GM23338 (cell line): ENCODE results near the gene PIP5K1A. TPM values are rescaled to one million over a fixed set of nuclear protein-coding genes. Genes with fewer than 3 reads are reported as not detected.

ENCODE experiments used
- ATAC-seq: fragments of 200-7000 bp; cut with Tn5 transposase; 3 replicates; pipeline ENCODE4 v1.9.1; 2020
- DNase-seq: peaks from one replicate; pipeline ENCODE4 v3.0.0-alpha.2; 2015; ENCODE audit warnings: low spot score
- H2AFZ ChIP-seq: fragments of 200-600 bp; sonication (generic); 2 replicates; pipeline ENCODE4 v1.8.0; 2016; ENCODE audit warnings: antibody characterized with exemption, mild to moderate bottlenecking, moderate library complexity
- H3F3A ChIP-seq: fragments of 200-600 bp; sonication (generic); replicated peaks from 2 replicates; pipeline ENCODE4 v1.8.0; 2017; ENCODE audit warnings: antibody characterized with exemption, mixed run types, low read depth
- H3K27ac ChIP-seq: fragments of 200-600 bp; sonication (generic); 2 replicates; pipeline ENCODE4 v1.6.1; 2016; ENCODE audit warnings: low read depth
- H3K27me3 ChIP-seq: fragments of 200-600 bp; sonication (generic); 2 replicates; pipeline ENCODE4 v1.8.0; 2016; ENCODE audit warnings: mild to moderate bottlenecking, mixed run types, moderate library complexity; ENCODE audit not compliant: insufficient read depth
- H3K36me3 ChIP-seq: fragments of 200-600 bp; sonication (generic); 2 replicates; pipeline ENCODE4 v1.8.0; 2016; ENCODE audit warnings: mild to moderate bottlenecking; ENCODE audit not compliant: insufficient read depth
- H3K4me1 ChIP-seq: fragments of 200-600 bp; sonication (generic); 2 replicates; pipeline ENCODE4 v1.8.0; 2016; ENCODE audit warnings: mild to moderate bottlenecking, moderate library complexity; ENCODE audit not compliant: insufficient read depth
- H3K4me2 ChIP-seq: fragments of 200-600 bp; sonication (generic); 2 replicates; pipeline ENCODE4 v1.7.1; 2017; ENCODE audit warnings: mixed run types
- H3K4me3 ChIP-seq: fragments of 200-600 bp; sonication (generic); 2 replicates; pipeline ENCODE4 v1.6.1; 2016; ENCODE audit warnings: mixed run types
- H3K79me2 ChIP-seq: fragments of 200-600 bp; sonication (generic); replicated peaks from 2 replicates; pipeline ENCODE4 v1.8.0; 2017; ENCODE audit warnings: mild to moderate bottlenecking; ENCODE audit not compliant: insufficient read depth
- H3K9me2 ChIP-seq: fragments of 200-600 bp; sonication (generic); 2 replicates; pipeline ENCODE4 v1.8.0; 2017; ENCODE audit not compliant: insufficient read depth
- H4K20me1 ChIP-seq: fragments of 200-600 bp; sonication (generic); replicated peaks from 2 replicates; pipeline ENCODE4 v1.8.0; 2017; ENCODE audit warnings: mild to moderate bottlenecking; ENCODE audit not compliant: insufficient read depth
- H3K27ac Mint-ChIP-seq: 2 replicates; pipeline ENCODE4 v1.8.0; 2020; ENCODE audit warnings: inconsistent platforms, mild to moderate bottlenecking, moderate library complexity, mixed read lengths
- H3K27me3 Mint-ChIP-seq: 3 replicates; pipeline ENCODE4 v1.8.0; 2022; ENCODE audit warnings: low read depth, mild to moderate bottlenecking, moderate library complexity, mixed read lengths, inconsistent platforms; ENCODE audit not compliant: insufficient read depth, poor library complexity
- H3K36me3 Mint-ChIP-seq: 3 replicates; pipeline ENCODE4 v1.8.0; 2021; ENCODE audit warnings: low read depth, mild to moderate bottlenecking, inconsistent platforms, moderate library complexity, mixed read lengths
- H3K4me1 Mint-ChIP-seq: 3 replicates; pipeline ENCODE4 v1.8.0; 2020; ENCODE audit warnings: mild to moderate bottlenecking, inconsistent platforms, mixed read lengths
- H3K4me3 Mint-ChIP-seq: 3 replicates; pipeline ENCODE4 v1.8.0; 2021; ENCODE audit warnings: moderate library complexity, mild to moderate bottlenecking, inconsistent platforms, mixed read lengths
- H3K9me3 Mint-ChIP-seq: 3 replicates; pipeline ENCODE4 v1.8.0; 2020; ENCODE audit warnings: moderate library complexity, mild to moderate bottlenecking, inconsistent platforms, mixed read lengths
- EZH2 ChIP-seq: fragments of 200-600 bp; sonication (generic); IDR thresholded peaks from one replicate; pipeline ENCODE4 v1.8.0; 2017; ENCODE audit warnings: antibody characterized with exemption, mild to moderate bottlenecking, low read depth; ENCODE audit not compliant: unreplicated experiment
- NANOG ChIP-seq: IDR thresholded peaks from 2 replicates; pipeline ENCODE4 v1.6.1; 2016; ENCODE audit warnings: antibody characterized with exemption, borderline replicate concordance
- POLR2AphosphoS5 ChIP-seq: IDR thresholded peaks from 2 replicates; pipeline ENCODE4 v1.6.1; 2016; ENCODE audit warnings: antibody characterized with exemption, low read depth
- polyA plus RNA-seq: library from polyadenylated mRNA; unstranded; fragments of >200 nt; fragmentation: Nextera tagmentation; extraction: Ambion mirVana; gene quantifications from 2 replicates; pipeline ENCODE4 v1.2.1, GENCODE V29; 2016
- total RNA-seq: library from RNA; depleted of rRNA; stranded (reverse); fragments of >200 nt; shearing (Covaris generic); gene quantifications from 2 replicates; pipeline ENCODE4 v1.2.3, GENCODE V29; 2014
- TF ChIP-seq, protein P1 (sequence below): fragments of 250-450 bp; sonication (Bioruptor Pico); IDR thresholded peaks from 2 replicates; pipeline ENCODE4 v1.5.0; 2020; ENCODE audit warnings: mild to moderate bottlenecking, moderate library complexity
- TF ChIP-seq, protein P2 (sequence below), 2 experiments: fragments of 200-600 bp in 1 of 2; sonication (generic) in 1 of 2; conservative IDR thresholded peaks; 2 replicates each; pipeline versions ENCODE4 v1.5.1 to v1.6.1; 2016 to 2017; ENCODE audit warnings: antibody characterized with exemption in 2 of 2, low read depth in 2 of 2, mild to moderate bottlenecking in 2 of 2, moderate library complexity in 1 of 2
- TF ChIP-seq, protein P3 (sequence below): IDR thresholded peaks from one replicate; pipeline ENCODE4 v1.6.1; 2018; ENCODE audit warnings: antibody characterized with exemption; ENCODE audit not compliant: unreplicated experiment

PIP5K1A gene
- total and polyA plus RNA-seq, 2 experiments from 2014 or later, result 23.2 to 63.3 TPM

DNA sequence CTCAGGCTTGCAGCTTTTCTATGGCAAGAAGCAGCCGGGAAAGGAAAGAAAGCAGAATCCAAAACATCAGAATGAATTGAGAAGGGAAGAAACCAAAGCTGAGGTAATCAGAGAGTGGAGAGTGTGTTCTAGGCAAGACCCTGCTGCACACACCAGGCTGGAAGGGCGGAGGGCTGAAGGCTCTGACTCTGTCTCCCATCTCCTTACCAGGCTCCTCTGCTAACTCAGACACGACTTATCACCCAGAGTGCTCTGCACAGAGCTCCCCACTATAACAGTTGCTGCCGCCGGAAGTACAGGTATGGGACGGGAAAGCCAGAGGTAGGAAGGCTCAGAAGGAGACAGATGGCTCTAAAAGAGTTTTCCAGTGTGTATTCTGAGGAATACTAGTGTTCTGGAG lies 31.2 kb upstream of the PIP5K1A start:
- Mint-ChIP-seq H3K4me3 (peak overlapping the region; percentile 97), H3K27me3 (peaks cover 9% of the 10 kb centered on the region), H3K36me3 (peaks cover 33% of the 10 kb centered on the region), H3K9me3 (peaks cover 3% of the 10 kb centered on the region; the same call in 1 of the 3 replicates), H3K27ac (no peak overlapping the region), H3K4me1 (peaks cover 16% of the 10 kb centered on the region)
- DNase-seq (no peak), ATAC-seq (no peak)
- Histone ChIP-seq H3K9me2 (no peaks in the 10 kb centered on the region), H2AFZ (no peak overlapping the region), H3K4me3 (peak overlapping the region; percentile 66; the same call in 1 of the 2 replicates), H3K4me2 (peak overlapping the region; percentile 87), H3K27me3 (no peaks in the 10 kb centered on the region), H4K20me1 (no peaks in the 10 kb centered on the region), H3K36me3 (peaks cover 3% of the 10 kb centered on the region; the same call in 1 of the 2 replicates), H3K4me1 (peaks cover 12% of the 10 kb centered on the region), H3K79me2 (peaks cover 8% of the 10 kb centered on the region), H3F3A (0 out of 2 replicates have a peak, but pooled peaks cover 5% of the 10 kb centered on the region), H3K27ac (no peak overlapping the region)
- TF ChIP-seq, protein P1, sequence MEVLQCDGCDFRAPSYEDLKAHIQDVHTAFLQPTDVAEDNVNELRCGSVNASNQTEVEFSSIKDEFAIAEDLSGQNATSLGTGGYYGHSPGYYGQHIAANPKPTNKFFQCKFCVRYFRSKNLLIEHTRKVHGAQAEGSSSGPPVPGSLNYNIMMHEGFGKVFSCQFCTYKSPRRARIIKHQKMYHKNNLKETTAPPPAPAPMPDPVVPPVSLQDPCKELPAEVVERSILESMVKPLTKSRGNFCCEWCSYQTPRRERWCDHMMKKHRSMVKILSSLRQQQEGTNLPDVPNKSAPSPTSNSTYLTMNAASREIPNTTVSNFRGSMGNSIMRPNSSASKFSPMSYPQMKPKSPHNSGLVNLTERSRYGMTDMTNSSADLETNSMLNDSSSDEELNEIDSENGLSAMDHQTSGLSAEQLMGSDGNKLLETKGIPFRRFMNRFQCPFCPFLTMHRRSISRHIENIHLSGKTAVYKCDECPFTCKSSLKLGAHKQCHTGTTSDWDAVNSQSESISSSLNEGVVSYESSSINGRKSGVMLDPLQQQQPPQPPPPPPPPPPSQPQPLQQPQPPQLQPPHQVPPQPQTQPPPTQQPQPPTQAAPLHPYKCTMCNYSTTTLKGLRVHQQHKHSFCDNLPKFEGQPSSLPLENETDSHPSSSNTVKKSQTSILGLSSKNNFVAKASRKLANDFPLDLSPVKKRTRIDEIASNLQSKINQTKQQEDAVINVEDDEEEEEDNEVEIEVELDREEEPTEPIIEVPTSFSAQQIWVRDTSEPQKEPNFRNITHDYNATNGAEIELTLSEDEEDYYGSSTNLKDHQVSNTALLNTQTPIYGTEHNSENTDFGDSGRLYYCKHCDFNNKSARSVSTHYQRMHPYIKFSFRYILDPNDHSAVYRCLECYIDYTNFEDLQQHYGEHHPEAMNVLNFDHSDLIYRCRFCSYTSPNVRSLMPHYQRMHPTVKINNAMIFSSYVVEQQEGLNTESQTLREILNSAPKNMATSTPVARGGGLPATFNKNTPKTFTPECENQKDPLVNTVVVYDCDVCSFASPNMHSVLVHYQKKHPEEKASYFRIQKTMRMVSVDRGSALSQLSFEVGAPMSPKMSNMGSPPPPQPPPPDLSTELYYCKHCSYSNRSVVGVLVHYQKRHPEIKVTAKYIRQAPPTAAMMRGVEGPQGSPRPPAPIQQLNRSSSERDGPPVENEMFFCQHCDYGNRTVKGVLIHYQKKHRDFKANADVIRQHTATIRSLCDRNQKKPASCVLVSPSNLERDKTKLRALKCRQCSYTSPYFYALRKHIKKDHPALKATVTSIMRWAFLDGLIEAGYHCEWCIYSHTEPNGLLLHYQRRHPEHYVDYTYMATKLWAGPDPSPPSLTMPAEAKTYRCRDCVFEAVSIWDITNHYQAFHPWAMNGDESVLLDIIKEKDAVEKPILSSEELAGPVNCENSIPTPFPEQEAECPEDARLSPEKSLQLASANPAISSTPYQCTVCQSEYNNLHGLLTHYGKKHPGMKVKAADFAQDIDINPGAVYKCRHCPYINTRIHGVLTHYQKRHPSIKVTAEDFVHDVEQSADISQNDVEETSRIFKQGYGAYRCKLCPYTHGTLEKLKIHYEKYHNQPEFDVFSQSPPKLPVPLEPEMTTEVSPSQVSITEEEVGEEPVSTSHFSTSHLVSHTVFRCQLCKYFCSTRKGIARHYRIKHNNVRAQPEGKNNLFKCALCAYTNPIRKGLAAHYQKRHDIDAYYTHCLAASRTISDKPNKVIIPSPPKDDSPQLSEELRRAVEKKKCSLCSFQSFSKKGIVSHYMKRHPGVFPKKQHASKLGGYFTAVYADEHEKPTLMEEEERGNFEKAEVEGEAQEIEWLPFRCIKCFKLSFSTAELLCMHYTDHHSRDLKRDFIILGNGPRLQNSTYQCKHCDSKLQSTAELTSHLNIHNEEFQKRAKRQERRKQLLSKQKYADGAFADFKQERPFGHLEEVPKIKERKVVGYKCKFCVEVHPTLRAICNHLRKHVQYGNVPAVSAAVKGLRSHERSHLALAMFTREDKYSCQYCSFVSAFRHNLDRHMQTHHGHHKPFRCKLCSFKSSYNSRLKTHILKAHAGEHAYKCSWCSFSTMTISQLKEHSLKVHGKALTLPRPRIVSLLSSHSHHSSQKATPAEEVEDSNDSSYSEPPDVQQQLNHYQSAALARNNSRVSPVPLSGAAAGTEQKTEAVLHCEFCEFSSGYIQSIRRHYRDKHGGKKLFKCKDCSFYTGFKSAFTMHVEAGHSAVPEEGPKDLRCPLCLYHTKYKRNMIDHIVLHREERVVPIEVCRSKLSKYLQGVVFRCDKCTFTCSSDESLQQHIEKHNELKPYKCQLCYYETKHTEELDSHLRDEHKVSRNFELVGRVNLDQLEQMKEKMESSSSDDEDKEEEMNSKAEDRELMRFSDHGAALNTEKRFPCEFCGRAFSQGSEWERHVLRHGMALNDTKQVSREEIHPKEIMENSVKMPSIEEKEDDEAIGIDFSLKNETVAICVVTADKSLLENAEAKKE (CRISPR knock-in tag), result no peak
- no peak for TF ChIP-seq NANOG
- TF ChIP-seq, protein P2, sequence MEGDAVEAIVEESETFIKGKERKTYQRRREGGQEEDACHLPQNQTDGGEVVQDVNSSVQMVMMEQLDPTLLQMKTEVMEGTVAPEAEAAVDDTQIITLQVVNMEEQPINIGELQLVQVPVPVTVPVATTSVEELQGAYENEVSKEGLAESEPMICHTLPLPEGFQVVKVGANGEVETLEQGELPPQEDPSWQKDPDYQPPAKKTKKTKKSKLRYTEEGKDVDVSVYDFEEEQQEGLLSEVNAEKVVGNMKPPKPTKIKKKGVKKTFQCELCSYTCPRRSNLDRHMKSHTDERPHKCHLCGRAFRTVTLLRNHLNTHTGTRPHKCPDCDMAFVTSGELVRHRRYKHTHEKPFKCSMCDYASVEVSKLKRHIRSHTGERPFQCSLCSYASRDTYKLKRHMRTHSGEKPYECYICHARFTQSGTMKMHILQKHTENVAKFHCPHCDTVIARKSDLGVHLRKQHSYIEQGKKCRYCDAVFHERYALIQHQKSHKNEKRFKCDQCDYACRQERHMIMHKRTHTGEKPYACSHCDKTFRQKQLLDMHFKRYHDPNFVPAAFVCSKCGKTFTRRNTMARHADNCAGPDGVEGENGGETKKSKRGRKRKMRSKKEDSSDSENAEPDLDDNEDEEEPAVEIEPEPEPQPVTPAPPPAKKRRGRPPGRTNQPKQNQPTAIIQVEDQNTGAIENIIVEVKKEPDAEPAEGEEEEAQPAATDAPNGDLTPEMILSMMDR (conservative IDR thresholded peaks at IDR 0.05; ENCODE audit: low read depth in 2 of 2), result no peak

DNA sequence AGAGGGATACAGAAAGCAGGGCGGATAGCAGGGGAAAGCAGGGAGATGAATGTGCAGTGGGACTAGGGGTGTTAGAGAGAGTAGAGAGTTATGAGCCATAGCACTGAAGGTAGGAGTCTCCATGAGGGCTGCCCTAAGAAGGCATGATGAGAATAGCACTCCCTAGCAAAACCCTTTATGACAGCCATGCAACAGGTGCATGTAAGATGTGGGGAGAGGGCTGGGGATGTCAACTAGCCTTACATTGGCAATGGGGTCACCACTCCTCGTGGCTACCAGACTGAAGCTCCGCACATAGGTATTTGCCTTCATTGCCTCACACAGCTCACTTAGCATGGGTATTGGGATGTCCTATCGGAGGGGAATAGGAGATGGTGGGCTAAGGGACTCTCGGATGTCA lies 27.2 kb upstream of the PIP5K1A start:
- Mint-ChIP-seq H3K9me3 (no peaks in the 10 kb centered on the region), H3K27ac (no peak overlapping the region), H3K4me1 (peaks cover 7% of the 10 kb centered on the region; the same call in 2 of the 3 replicates), H3K27me3 (peaks cover 9% of the 10 kb centered on the region), H3K4me3 (no peak overlapping the region; the same call in 2 of the 3 replicates), H3K36me3 (peaks cover 47% of the 10 kb centered on the region)
- no peak overlapping the region for H2AFZ ChIP-seq
- H3K4me1 ChIP-seq, result peaks cover 8% of the 10 kb centered on the region; the same call in 1 of the 2 replicates
- no peaks in the 10 kb centered on the region for H3F3A ChIP-seq
- H3K4me3 ChIP-seq, result no peak overlapping the region
- DNase-seq, result no peak
- no peaks in the 10 kb centered on the region for H3K9me2 ChIP-seq
- no peaks in the 10 kb centered on the region for H4K20me1 ChIP-seq
- peaks cover 8% of the 10 kb centered on the region for H3K79me2 ChIP-seq
- no peaks in the 10 kb centered on the region for H3K27me3 ChIP-seq
- no peak overlapping the region for H3K4me2 ChIP-seq
- no peak for ATAC-seq
- H3K27ac ChIP-seq, result no peak overlapping the region
- peaks cover 4% of the 10 kb centered on the region for H3K36me3 ChIP-seq
- TF ChIP-seq, protein P2 (conservative IDR thresholded peaks at IDR 0.05; ENCODE audit: low read depth in 2 of 2), result no peak
- no peak for TF ChIP-seq EZH2
- no peak for TF ChIP-seq POLR2AphosphoS5
- TF ChIP-seq, protein P3, sequence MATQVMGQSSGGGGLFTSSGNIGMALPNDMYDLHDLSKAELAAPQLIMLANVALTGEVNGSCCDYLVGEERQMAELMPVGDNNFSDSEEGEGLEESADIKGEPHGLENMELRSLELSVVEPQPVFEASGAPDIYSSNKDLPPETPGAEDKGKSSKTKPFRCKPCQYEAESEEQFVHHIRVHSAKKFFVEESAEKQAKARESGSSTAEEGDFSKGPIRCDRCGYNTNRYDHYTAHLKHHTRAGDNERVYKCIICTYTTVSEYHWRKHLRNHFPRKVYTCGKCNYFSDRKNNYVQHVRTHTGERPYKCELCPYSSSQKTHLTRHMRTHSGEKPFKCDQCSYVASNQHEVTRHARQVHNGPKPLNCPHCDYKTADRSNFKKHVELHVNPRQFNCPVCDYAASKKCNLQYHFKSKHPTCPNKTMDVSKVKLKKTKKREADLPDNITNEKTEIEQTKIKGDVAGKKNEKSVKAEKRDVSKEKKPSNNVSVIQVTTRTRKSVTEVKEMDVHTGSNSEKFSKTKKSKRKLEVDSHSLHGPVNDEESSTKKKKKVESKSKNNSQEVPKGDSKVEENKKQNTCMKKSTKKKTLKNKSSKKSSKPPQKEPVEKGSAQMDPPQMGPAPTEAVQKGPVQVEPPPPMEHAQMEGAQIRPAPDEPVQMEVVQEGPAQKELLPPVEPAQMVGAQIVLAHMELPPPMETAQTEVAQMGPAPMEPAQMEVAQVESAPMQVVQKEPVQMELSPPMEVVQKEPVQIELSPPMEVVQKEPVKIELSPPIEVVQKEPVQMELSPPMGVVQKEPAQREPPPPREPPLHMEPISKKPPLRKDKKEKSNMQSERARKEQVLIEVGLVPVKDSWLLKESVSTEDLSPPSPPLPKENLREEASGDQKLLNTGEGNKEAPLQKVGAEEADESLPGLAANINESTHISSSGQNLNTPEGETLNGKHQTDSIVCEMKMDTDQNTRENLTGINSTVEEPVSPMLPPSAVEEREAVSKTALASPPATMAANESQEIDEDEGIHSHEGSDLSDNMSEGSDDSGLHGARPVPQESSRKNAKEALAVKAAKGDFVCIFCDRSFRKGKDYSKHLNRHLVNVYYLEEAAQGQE, result no peak
